HG03565 (cell line): ENCODE data around the gene LRRC23.
"Not testable (repeated sequence)": the region's sequence is repeated elsewhere in the genome, so short reads cannot be mapped to it uniquely, and the experiment has no call there.

Source experiments
- ATAC-seq: cut with Tn5 transposase; IDR thresholded peaks from one replicate; pipeline ENCODE4 v1.9.1; 2021; ENCODE audit warnings: mild to moderate bottlenecking, moderate library complexity; ENCODE audit not compliant: unreplicated experiment

The LRRC23 gene

GRCh38 chr12:6904280-6905276, at the start of gene LRRC23:
Gene LRRC23 (plus strand): TSS chr12:6904822. CDS start chr12:6905634, 812 bp downstream.
- ATAC-seq: peak; percentile 86

GRCh38 chr12:6855322-6855721, 49.3 kb upstream of the LRRC23 start:
- ATAC-seq: no peak

- ATAC-seq: no peak
Observed at GRCh38 chr12:6858799-6859198, 45.8 kb upstream of the LRRC23 start.

GRCh38 chr12:6860116-6860515, 44.5 kb upstream of the LRRC23 start:
- no peak for ATAC-seq

GRCh38 chr12:6860942-6861341, 43.7 kb upstream of the LRRC23 start:
- no peak for ATAC-seq

- ATAC-seq: no peak
Observed at GRCh38 chr12:6861391-6861790, 43.2 kb upstream of the LRRC23 start.

GRCh38 chr12:6863033-6863432, 41.6 kb upstream of the LRRC23 start:
- ATAC-seq: no peak

GRCh38 chr12:6863586-6864321, 40.9 kb upstream of the LRRC23 start:
- ATAC-seq: no peak

- ATAC-seq: not testable (repeated sequence)
Observed at GRCh38 chr12:6865307-6865706, 39.3 kb upstream of the LRRC23 start.

GRCh38 chr12:6866163-6866919, 38.3 kb upstream of the LRRC23 start:
- no peak for ATAC-seq

GRCh38 chr12:6866920-6867412, 37.7 kb upstream of the LRRC23 start:
- ATAC-seq: no peak

GRCh38 chr12:6867413-6868210, 37.0 kb upstream of the LRRC23 start, which contains the start of gene TPI1:
Gene TPI1 (plus strand): TSS chr12:6867531. CDS start chr12:6867567, 36 bp downstream.
- ATAC-seq: peak; percentile 33

- ATAC-seq: no peak
Observed at GRCh38 chr12:6868211-6869048, 36.2 kb upstream of the LRRC23 start.

GRCh38 chr12:6869049-6870021, 35.3 kb upstream of the LRRC23 start:
- no peak for ATAC-seq

- not testable (repeated sequence) for ATAC-seq
Observed at GRCh38 chr12:6870304-6870703, 34.3 kb upstream of the LRRC23 start.

GRCh38 chr12:6871052-6871957, 33.3 kb upstream of the LRRC23 start:
- ATAC-seq: no peak
